ENCODE measurements around the gene ATMIN. TPM values are rescaled to one million over a fixed set of nuclear protein-coding genes. Genes with fewer than 3 reads are reported as not detected.
A peak's percentile ranks its signal among the peaks of the same experiment; 100 is the strongest.

Gene ATMIN
- total RNA-seq, 1 experiment from 2014 or later: 16.8 TPM

DNA sequence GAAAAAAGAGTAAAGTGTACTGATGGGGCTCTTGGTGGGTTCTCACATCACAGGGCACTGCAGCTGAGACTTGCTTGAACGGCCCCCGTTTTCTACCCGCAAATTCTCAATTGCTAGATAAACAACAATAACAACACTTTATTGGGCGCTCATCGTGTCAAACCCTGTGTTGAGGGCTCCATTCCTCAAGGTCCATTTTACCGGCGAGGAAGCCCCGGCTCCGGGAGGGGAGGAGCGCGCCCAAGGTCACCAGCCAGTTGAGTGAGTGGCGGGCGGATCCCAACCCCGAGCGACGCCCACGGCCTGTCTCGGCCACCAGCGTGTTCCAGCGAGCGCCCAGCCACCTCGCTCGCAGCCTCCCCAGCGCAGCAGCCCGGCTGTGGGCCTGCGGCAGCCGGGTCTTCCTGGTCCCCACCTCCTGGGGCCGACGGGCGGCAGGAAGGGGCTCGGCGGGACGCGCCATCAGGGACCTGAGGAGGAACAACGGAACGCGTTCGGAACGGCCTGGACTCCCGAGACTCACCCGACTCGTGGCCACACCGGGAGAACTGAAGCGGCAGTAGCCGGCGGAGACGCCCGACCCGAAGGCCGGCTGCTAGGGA, 29.3 kb upstream of the ATMIN start:
- DNase-seq (ENCODE audit: low spot score): peak; percentile 66

GRCh38 chr16:81006813-81007695, 28.6 kb upstream of the ATMIN start, which contains the start of the genes CENPN and CMC2:
TSS of gene CENPN (plus strand) at chr16:81007214. CDS start at chr16:81011940, 4,726 bp downstream.
TSS of gene CMC2 (minus strand) at chr16:81006885. CDS start at chr16:80997394, 9,491 bp downstream.
- DNase-seq (ENCODE audit: low spot score): peak; percentile 97

- DNase-seq (ENCODE audit: low spot score): no peak
These were observed 27.2 kb upstream of the ATMIN start for GRCh38 chr16:81008505-81008789.

DNA sequence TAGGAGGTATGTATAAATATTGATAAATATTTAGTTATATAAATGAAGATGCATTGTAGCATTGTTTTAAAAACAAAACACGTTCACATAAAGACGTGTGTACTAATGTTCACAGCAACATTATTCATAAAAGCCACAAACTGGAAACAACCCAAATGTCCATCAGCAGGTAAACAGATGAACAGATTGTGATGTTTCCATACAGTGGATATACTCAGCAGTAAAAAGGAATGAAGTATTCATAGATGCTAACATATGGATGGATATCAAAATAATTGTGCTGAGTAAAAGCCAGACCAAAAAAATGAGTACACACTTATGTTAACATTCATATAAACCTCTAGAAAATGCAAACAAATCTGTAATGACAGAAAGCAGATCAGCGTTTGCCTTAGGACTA, 22.7 kb upstream of the ATMIN start:
- no peak for DNase-seq (ENCODE audit: low spot score)

DNA sequence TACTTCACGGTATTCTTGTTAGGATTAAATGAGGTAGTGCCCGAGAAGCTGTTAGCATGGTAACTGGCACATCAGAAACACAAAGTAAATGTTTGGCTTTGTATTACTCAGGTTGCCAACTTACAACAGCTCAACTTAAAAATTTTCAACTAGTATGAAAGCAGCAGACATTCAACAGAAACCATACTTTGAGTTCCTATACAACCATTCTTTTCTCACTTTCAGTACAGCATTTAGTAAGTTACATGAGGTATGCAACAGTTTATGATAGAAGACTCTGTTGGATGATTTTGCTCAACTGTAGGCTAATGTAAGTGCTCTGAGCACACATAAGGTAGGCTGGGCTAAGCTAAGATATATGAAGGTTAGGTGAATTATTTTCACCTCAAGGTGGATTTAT, 21.0 kb upstream of the ATMIN start:
- DNase-seq (ENCODE audit: low spot score): no peak

- no peak for DNase-seq (ENCODE audit: low spot score)
These were observed 17.1 kb upstream of the ATMIN start for GRCh38 chr16:81018496-81018895.

- no peak for DNase-seq (ENCODE audit: low spot score)
These were observed 9.2 kb upstream of the ATMIN start for GRCh38 chr16:81026429-81026828.

GRCh38 chr16:81029930-81030604, 5.6 kb upstream of the ATMIN start:
- no peak for DNase-seq (ENCODE audit: low spot score)

GRCh38 chr16:81035975-81036750, 521 bp downstream of the ATMIN start:
- peak; percentile 32 for DNase-seq (ENCODE audit: low spot score)

GRCh38 chr16:81036751-81037350, 1.2 kb downstream of the ATMIN start:
- DNase-seq (ENCODE audit: low spot score): peak; percentile 23

DNA sequence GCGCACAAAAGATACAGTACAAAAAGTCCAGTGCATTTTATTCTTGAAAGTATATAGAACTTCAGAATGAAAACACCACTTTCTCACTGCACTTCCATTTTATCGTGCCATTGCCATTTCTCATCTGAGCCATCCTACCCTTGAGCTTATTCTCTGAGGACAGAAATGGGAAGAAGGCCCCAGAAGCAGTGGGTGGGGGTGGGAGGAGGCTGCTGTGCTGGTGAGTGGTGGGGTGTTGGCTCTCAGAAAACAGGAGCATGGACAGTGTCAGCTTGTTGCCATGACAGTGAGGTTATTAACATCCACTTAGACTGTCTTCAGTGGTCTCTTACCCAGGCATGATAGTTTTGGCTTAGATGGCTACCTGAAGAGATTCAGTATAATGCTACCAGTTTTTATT, 4.5 kb downstream of the ATMIN start:
- DNase-seq (ENCODE audit: low spot score): no peak

DNA sequence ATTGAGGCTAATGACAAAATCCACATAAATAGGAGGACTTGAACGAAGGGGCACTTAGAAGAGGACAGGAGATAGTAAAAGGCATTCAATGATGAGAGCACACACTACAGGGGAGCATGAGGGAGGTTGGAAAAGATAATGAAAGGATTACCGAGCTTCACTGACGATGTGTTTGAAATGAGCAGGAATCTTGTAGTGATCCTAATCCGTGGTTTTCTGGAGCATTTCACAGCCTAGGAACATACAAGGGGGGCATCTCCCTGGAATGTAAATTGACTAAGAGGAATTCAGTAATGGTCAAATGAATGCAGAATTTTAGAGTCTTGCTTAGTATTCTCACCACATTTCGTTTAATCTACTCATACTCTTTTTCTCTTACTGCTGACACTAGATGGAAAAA, 5.2 kb downstream of the ATMIN start:
- no peak for DNase-seq (ENCODE audit: low spot score)

DNA sequence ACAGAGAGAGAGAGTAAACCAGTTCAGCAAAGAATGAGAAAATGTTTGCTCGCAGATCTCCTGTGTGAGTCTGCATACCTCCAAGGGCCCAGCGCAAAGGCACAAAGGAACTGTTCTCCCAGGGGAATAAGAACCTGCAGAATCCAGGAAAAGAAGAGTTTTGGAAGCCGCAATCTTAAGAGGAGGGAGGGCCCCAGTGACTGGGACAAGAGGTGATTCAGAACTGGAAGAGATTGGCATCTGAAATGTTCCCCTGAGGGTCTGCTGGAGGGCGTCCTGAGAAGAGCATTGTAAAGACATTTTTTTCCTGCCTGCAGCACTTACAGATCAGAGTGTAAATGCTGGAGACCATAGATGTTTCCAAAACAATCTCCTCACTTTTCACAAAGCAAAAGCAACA, 6.1 kb downstream of the ATMIN start:
- DNase-seq (ENCODE audit: low spot score): no peak

GRCh38 chr16:81042821-81043220, 7.2 kb downstream of the ATMIN start:
- no peak for DNase-seq (ENCODE audit: low spot score)

GRCh38 chr16:81053761-81054160, 18.1 kb downstream of the ATMIN start:
- DNase-seq (ENCODE audit: low spot score): no peak

DNA sequence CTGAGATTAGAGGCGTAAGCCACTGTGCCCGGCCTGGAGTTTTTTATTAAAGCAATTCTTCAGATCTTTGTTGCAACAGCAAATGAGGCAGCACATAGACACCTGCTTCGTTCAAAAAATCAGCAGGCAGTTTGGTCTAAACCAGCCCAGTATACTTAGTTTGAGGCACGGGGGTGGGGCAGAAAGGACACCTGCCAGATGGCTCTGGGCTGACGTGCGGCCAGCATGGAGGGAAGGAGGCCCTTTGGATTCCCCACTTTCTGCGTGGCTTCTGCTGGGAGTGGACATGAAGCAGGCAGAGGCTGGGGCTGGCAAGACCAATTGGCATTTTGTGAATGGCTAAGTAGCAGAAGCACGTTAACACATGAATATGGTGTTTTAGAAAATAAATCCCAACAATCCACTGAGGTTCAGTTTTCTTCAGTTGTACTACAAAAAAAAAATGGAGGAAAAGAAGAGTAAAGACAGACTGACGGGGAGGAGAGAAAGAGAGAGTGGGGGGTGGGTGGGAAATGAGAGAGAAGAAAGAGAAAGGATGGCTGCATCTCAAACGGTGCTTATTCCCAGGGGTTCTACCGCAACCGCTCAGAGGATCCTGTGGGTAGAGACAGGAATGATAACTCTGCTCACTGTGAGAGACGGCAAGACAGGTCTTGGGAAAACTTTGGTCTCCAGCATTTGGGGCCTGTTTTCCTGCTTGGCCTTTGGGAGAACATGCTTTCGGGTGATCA, 25.1 kb downstream of the ATMIN start:
- no peak for DNase-seq (ENCODE audit: low spot score)

- DNase-seq (ENCODE audit: low spot score): no peak
These were observed 25.6 kb downstream of the ATMIN start for GRCh38 chr16:81061307-81061640.

GRCh38 chr16:81061871-81062608, 26.4 kb downstream of the ATMIN start:
- no peak for DNase-seq (ENCODE audit: low spot score)

GRCh38 chr16:81066681-81067080, 31.0 kb downstream of the ATMIN start:
- DNase-seq (ENCODE audit: low spot score): no peak

DNA sequence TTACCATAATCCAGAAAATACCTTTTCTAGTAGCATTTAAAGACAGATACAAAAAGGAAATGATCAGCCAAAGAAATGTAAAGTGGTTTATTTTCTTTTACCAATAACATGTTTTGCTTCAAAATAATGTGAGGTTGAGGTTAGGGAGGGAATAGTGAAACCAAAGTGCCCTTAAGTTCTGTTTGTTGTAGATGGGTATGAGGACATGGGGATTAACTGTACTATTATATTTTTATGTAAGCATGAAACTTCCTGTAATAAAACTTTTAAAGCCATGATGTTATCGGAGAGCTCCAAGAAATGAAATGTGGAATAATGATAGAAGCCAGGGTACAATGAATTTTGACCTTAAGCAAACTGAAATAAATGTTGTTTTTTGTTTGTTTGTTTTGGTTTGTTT, 31.5 kb downstream of the ATMIN start:
- no peak for DNase-seq (ENCODE audit: low spot score)
